ENCODE results near the gene SLC35F3.

DNA sequence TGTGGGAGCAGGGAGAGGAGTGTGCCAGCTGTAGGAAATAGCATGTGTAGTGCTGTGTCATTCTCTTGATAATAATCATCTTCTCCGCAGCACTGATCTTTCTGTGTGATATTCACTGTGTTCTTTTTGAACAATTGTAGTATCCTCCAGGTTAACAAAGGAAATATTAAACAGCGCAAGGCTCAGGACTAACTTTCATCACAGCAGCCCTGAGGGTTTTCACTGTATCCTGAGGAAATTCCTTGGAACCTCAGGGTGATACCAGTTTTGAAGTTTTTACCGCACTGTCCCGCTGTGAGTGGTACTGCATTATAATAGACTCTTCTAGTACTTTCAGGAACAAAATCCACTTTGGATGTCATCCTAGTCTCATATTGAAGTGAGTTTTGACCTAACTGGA lies 240.4 kb downstream of the SLC35F3 start:
- no peak for TF ChIP-seq EZH2 (IDR thresholded peaks at IDR 0.05; ENCODE audit: low read length)
- TF ChIP-seq, protein P1, sequence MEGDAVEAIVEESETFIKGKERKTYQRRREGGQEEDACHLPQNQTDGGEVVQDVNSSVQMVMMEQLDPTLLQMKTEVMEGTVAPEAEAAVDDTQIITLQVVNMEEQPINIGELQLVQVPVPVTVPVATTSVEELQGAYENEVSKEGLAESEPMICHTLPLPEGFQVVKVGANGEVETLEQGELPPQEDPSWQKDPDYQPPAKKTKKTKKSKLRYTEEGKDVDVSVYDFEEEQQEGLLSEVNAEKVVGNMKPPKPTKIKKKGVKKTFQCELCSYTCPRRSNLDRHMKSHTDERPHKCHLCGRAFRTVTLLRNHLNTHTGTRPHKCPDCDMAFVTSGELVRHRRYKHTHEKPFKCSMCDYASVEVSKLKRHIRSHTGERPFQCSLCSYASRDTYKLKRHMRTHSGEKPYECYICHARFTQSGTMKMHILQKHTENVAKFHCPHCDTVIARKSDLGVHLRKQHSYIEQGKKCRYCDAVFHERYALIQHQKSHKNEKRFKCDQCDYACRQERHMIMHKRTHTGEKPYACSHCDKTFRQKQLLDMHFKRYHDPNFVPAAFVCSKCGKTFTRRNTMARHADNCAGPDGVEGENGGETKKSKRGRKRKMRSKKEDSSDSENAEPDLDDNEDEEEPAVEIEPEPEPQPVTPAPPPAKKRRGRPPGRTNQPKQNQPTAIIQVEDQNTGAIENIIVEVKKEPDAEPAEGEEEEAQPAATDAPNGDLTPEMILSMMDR (optimal IDR thresholded peaks at IDR 0.05 in 1 of 3, IDR thresholded peaks at IDR 0.05 in 1 of 3, conservative IDR thresholded peaks at IDR 0.05 in 1 of 3; ENCODE audit: extremely low read depth in 1 of 3, insufficient read depth in 2 of 3, low read length in 3 of 3) = no peak
